ENCODE measurements around the gene CBX1. TPM values are rescaled to one million over a fixed set of nuclear protein-coding genes. Genes with fewer than 3 reads are reported as not detected.

Gene CBX1
- total and polyA plus RNA-seq, 10 of the 15 experiments (the other 5 are each of a cell fraction or from before 2014, with no cell fraction given) = 11.8 to 99.2 (median 43.5) TPM

DNA sequence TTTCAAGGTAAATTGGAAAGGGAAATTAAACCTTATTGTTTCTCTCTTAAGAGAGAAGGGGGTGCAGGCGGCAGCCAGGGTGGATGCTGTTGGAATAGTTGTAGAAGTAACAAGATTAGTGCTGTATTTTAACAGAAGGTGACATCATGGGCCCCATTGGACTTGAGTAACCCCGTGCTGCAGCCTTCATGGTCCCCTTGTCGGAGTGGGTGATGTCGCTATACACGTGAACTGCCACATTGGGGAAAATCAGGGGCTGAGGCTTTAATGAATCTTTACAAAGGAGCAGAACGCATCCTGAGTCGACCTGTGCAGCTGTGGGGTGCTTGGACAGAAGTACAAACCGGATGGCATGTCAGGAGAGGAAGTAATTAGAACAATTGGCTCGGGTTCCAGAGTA is 9.5 kb upstream of the CBX1 start (continued):
- TF ChIP-seq IKZF2 (IDR thresholded peaks at IDR 0.05) (no peak; a peak in 1 of 4 replicates), GATAD2B (conservative IDR thresholded peaks at IDR 0.05; ENCODE audit: low read depth) (0 out of 2 replicates have a peak, but pooled peaks have one; percentile 18), ZNF687 (IDR thresholded peaks at IDR 0.05) (0 out of 2 replicates have a peak, but pooled peaks have one; percentile 11), EED (IDR thresholded peaks at IDR 0.05; ENCODE audit: low read depth) (no peak)
- TF ChIP-seq, protein P1, sequence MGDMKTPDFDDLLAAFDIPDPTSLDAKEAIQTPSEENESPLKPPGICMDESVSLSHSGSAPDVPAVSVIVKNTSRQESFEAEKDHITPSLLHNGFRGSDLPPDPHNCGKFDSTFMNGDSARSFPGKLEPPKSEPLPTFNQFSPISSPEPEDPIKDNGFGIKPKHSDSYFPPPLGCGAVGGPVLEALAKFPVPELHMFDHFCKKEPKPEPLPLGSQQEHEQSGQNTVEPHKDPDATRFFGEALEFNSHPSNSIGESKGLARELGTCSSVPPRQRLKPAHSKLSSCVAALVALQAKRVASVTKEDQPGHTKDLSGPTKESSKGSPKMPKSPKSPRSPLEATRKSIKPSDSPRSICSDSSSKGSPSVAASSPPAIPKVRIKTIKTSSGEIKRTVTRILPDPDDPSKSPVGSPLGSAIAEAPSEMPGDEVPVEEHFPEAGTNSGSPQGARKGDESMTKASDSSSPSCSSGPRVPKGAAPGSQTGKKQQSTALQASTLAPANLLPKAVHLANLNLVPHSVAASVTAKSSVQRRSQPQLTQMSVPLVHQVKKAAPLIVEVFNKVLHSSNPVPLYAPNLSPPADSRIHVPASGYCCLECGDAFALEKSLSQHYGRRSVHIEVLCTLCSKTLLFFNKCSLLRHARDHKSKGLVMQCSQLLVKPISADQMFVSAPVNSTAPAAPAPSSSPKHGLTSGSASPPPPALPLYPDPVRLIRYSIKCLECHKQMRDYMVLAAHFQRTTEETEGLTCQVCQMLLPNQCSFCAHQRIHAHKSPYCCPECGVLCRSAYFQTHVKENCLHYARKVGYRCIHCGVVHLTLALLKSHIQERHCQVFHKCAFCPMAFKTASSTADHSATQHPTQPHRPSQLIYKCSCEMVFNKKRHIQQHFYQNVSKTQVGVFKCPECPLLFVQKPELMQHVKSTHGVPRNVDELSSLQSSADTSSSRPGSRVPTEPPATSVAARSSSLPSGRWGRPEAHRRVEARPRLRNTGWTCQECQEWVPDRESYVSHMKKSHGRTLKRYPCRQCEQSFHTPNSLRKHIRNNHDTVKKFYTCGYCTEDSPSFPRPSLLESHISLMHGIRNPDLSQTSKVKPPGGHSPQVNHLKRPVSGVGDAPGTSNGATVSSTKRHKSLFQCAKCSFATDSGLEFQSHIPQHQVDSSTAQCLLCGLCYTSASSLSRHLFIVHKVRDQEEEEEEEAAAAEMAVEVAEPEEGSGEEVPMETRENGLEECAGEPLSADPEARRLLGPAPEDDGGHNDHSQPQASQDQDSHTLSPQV (IDR thresholded peaks at IDR 0.05) = no peak
